Kidney capillary endothelial cell (primary cell): Measurements from ENCODE around the gene RSPH6A.
"Not testable (repeated sequence)": the region's sequence is repeated elsewhere in the genome, so short reads cannot be mapped to it uniquely, and the experiment has no call there.

Source experiments
- DNase-seq: peaks from one replicate; pipeline ENCODE4 v3.0.0-alpha.2; 2018; ENCODE audit warnings: low spot score

The RSPH6A gene

DNA sequence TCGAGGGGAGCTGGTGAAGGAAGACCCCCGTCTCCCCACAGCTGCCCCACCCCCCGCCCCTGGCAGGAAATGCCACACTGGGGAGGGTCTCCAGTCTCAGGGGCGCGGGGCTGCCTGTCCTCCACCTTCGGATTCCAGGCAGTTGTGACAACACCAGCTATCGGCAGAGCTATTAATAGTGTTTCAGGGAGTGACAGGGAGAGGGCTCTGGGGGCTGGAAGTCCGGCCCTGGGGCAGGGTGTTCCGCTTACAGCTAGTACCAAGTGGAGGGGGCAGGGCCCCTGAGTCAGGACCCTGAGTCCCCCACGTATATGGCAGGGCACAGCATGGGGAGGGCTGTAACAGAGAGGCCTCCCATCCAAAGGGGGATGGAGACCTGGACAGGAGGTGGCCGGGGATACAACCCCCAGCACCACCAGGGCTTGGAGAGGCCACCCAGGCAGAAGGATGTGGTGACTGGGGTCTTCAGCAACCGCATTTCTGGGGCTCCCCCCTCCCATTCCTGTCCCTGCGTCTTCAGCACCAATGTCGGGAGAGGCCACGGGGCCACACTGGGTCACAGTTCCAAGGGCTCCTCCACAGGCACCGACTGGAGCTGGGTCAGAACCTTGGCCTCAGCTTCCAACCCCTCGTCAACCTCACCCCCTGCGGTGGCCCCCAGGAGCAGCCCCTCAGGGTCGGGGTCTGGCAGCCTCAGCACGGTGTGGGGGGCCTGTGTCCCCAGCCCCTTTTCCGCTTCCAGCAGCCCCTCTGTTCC is 50.0 kb downstream of the RSPH6A start:
- no peak for DNase-seq

DNA sequence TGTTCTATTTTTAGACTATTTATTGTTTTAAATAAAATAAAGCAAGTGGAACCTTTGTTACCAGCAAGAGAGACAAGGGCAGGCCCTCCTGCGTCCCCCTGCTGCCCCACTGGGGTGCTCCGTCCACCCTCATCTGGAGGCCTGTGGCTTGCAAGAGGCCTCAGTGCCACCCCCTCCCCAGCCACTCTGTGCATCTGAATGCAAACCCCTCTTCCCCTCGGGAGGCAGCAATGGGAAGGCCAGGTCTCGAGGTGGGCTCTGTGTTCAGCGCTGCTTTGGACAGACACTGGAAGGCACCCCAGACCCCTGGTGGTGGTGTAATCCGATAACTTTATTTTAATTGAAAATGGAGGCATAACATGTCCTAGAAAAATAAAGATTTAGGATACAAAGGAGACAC is 50.6 kb downstream of the RSPH6A start:
- no peak for DNase-seq

DNA sequence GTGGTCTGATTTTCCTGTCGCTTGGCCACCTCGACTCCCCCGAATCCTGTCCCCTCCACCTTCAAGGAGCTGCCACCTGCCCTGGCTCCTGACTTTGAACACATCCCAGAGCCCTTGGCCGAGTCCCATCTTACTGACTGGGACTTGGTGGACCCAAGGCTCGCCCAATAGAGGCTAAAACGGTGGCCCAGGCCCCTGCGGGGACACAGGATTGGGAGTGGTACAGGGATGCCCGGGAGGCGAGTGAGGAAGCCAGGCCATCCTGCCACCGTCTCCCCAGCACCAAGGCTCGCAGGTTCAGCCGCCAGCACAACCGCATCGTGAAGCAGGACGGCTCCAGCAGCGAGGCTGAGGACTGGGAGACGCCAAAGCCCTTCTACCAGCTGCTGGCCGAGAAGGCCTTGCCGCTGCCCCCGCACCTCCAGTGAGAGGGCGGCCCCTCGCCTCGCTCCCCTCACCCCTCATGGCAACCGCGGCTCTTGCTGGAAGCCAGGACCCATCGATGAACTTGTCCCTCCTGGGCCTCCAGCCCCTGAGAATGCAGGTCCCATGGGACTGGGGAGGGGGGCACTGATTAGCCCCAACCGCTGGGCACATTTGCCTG is 51.3 kb downstream of the RSPH6A start:
- DNase-seq, result no peak

DNA sequence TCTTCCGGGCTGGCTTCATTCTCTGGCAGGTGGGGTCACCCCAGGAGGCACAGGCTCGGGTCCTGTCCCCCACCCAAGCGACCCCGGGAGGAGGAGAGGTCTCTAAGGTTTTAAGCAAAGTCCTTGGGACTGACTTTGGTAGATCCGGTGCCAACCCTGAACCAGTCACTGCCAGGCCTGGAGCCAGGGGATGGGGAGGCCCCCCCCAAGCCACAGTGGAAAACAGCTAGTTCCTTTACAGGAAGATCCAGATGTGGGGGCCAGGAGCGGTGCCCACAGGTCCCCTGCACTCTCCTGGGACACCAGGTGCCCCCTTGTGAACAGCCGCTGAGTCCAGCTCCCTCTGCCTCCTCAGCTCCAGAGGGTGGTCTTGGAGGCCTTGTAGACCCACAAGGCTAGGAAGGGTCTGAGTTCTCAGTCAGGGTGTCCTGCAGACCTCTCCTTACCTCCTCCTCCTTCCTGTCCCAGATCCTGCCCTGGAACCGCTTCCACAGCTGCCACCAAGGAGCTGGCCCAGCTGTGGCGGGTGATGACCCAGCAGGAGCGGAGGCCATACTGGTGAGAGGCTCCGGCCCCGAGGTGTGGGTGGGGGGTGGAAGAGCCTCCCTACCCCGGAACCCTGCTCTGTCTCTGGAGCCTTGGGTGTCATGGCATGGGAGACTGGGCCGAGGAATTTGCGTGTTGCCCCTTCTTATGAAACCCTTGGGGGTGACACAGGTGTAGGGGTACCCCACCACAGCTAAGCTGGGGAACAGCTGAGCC is 52.1 kb downstream of the RSPH6A start:
- DNase-seq, result no peak

DNA sequence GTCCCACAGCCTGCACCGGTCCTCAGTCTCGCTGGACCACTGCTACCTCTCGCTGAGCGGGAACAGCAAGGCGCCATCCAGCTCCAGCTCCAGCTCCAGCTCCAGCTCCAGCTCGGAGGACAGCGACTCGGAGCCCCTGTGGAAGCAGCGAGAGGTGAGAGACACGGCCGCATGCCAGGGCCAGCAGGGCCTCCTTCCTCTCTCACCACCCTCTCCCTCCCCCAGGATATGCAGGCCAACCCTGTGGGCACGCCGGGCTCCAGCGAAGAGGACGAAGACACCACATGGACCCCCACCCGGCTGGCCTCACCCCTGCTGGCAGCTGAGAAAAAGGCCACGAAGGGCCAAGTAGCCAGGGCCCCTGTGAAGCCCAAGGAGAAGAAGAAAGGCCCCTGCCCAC is 53.4 kb downstream of the RSPH6A start:
- DNase-seq, result no peak

DNA sequence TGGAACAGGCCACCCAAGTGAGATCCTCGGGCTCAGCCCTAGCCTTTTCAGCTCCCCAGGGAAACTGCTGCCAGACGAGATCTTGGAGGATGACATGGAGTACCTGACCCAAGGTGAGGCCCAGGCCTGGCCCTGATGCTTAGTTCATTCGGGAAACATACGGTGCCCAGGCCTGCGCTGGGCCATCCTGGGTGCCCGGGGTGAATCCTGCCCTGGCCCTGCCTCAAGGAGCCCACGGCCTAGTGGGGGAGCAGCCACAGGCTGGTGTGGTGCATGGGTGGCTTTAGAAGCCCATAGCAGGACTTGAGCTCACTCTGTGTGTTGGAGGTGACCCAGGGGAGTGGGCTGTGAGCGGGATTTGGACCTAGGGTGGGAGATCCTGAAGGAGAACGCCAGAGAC is 56.2 kb downstream of the RSPH6A start:
- DNase-seq, result no peak

DNA sequence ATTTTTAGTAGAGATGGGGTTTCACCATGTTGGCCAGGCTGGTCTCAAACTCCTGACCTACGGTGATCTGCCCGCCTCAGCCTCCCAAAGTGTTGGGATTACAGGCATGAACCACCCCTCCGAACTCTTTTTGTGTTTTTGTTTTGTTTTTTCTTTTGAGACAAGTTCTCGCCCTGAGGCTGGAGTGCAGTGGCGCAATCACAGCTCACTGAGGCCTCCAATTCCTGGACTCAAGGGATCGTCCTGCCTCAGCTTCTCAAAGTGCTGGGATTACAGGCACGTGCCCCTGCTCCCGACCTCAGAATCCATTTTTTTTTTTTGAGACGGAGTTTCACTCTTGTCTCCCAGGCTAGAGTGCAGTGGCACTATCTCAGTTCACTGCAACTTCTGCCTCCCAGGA is 57.4 kb downstream of the RSPH6A start:
- no peak for DNase-seq

DNA sequence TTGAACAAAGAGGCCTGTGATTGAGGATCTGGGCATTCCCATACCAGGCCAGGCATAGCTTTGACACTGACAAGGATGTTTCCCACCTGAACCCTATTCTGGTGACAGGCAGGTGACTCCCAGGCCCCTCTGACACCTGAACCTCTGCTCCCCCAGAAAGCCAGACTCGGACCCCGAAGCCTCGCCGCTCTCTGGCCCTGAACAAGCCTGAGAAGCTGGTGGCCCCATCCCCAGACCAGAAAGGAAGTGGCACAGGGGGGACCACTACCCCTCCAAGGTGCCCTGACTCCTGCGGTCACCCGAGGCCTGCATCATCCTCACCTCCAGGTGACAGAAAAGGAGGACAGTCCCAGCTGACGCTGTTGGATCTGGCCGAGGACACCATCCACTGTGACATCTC is 60.8 kb downstream of the RSPH6A start:
- DNase-seq, result no peak

DNA sequence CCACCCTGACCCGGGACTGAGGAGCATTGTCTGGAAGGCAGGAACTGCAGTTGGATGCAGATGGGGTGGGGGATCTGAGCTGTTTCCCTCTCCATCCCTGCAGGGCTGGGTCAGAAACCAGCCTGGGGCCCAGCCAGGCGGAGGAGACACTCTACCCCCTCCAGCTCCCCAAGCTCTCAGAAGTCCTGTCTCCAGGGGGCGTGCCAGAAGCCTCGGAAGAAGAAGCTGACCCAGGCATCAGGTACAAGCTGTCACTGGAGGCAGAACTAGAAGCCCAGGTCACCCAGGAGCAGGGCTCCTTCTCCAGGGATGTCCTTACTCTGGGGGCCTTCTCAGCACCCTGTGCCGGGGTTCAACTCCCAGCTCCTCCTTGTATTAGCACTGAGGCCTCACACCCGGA is 61.6 kb downstream of the RSPH6A start:
- no peak for DNase-seq

DNA sequence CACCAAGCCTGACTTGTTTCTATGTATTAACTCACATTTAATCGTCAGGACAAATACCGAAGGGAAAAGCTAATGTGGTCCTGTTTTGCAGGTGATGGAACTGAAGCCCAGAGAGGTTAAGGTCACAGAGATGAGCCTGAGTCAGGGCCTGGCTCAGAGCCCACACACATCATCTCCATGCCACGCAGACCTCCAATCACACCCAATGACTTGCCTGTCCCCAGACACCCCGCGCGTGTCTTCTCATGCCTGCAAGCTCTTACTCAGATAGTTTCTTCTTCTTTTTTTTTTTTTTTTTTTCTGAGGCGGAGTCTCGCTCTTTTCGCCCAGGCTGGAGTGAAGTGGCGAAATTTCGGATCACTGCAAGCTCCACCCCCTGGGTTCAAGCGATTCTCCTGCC is 62.5 kb downstream of the RSPH6A start:
- DNase-seq, result no peak

DNA sequence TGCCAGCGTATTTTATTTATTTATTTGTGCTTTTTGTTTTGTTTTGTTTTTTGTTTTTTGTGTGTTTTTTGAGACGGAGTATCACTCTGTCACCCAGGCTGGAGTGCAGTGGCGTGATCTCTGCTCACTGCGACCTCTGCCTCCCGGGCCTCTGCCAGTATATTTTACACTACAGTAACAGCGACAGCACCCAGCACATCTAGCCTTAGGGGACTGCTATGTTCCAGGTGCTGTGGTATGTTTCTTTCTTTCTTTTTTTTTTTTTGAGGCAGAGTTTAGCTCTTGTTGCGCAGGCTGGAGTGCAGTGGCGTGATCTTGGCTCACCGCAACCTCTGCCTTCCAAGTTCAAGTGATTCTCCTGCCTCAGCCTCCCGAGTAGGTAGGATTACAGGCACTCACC is 63.6 kb downstream of the RSPH6A start:
- not testable (repeated sequence) for DNase-seq

DNA sequence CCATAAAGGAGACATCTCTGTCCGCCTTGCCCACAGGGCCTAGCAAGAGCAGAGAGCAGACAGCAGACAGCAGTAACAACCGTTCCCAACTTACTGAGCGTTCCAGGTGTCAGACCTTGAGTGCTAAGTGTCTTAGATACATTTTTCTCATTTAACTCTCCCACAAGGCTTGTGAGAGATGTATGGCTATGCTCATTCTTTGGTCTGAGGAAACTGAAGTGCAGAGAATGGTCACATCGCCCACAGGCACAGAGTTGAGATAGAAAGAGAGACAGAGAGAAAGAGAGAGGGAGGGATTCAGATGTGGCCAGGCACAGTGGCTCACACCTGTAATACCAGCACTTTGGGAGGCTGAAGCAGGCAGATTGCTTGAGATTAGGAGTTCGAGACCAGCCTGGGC is 67.6 kb downstream of the RSPH6A start:
- DNase-seq, result no peak

DNA sequence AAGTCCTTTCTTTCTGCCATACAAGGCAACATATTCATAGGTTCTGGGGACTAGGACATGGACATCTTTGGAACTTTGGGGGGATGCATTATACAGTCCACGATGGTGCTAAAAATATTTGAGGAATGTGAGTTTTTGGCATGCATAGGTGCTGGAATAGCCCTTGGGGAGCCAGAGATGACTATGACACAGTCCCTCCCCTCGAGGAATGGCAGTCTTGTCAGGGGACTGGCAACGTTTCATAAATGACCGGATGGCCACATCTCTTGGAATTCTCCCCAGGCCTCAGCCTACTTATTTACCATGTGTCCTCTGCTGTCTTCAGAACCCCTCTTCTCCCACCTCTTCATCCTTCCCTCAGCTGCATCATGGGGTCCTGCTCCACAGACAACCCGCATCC is 68.2 kb downstream of the RSPH6A start:
- no peak for DNase-seq
